NCI-H774 (cell line): ENCODE data around the gene EEA1.
"Not testable (repeated sequence)": the region's sequence is repeated elsewhere in the genome, so short reads cannot be mapped to it uniquely, and the experiment has no call there.

ENCODE experiments used
- DNase-seq: peaks from one replicate; lab custom pipeline; 2025; lab: John Stamatoyannopoulos, UW

The EEA1 gene

GRCh38 chr12:92802906-92803305 lies 126.2 kb downstream of the EEA1 start:
- no peak for DNase-seq

GRCh38 chr12:92796650-92797049 lies 132.4 kb downstream of the EEA1 start:
- DNase-seq: no peak

DNA sequence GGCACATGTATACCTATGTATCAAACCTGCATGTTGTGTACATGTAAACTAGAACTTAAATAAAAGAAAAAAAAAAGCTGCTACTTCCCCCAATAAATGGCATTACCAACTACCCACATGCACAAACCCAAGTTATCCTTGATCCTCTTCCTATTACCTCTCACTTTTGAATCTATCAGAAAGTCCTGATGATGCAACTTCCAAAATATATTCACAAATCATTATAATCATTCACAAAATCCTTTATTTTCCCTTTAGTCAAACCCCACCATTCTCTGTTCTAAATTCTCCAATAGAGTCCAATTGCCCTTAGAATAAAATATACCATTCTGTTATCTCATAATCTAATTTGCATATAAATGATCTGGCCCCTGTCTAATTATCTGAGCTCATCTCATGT lies 134.3 kb downstream of the EEA1 start:
- no peak for DNase-seq

GRCh38 chr12:92794356-92794755 lies 134.7 kb downstream of the EEA1 start:
- DNase-seq: not testable (repeated sequence)

GRCh38 chr12:92786045-92786444 lies 143.1 kb downstream of the EEA1 start:
- DNase-seq: no peak

- no peak for DNase-seq
Observed at GRCh38 chr12:92785563-92785950, 143.5 kb downstream of the EEA1 start.

GRCh38 chr12:92784797-92785562 lies 144.1 kb downstream of the EEA1 start:
- DNase-seq: peak; percentile 74

GRCh38 chr12:92784356-92784755 lies 144.7 kb downstream of the EEA1 start:
- no peak for DNase-seq

DNA sequence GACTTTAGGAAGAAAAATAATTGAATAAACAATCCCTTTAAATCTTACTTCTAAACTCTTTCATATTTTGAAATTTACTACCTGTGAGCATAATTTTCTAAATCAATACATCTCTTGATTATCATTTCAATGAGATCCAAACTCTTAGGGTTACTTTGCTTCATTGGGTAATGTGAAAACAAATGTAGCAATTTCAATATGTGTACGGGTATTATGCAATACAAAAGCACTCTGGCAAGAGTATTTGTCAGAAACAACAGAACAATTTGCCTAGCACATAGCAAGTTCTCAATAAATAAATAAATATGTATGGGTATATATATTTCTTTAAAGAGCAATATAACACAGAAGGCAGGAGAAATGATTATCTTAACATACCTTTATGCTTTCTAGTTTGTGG lies 149.2 kb downstream of the EEA1 start:
- DNase-seq: no peak

GRCh38 chr12:92778525-92778924 lies 150.6 kb downstream of the EEA1 start:
- no peak for DNase-seq

- DNase-seq: no peak
Observed at GRCh38 chr12:92775416-92775815, 153.7 kb downstream of the EEA1 start.

GRCh38 chr12:92771001-92771400 lies 158.1 kb downstream of the EEA1 start:
- DNase-seq: no peak

GRCh38 chr12:92769124-92769901 lies 159.8 kb downstream of the EEA1 start:
- no peak for DNase-seq

DNA sequence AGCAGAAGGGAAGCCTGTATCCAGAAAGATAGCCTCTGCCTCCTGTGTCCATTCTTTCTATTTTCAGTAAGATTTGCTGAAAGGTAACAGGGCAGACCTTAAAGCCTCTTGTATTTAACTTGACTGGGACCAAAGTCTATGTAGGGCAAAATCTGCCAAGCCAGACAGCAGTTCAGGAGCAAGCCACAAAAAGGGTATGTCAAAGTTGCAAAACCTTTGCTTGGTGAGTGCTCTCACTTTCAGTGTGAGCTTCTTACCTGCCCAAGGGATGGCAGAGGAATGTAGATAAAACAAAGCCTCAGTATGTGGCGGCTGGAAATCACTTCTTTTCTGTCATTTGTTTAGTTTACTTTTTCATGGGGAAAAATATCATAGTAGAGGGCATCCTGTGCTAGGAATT lies 163.2 kb downstream of the EEA1 start:
- no peak for DNase-seq

DNA sequence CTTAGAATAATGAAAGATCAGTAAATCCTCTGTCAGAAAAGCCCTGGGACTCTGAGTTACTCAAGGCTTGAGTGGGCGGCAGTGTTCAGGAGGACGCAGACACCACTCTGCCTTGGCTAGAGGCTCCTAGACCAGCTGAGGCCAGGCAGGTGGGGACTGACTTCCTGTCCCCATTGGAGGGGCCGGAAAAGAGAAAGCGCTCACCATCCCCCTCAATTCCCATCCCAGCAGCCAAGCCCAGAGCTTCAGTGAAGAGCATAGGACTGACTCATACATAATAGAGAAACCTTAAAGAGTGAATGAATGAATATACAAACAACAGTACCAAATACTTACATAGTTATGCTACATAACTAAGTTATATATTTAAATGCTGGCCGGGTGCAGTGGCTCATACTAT lies 164.3 kb downstream of the EEA1 start:
- DNase-seq: no peak

GRCh38 chr12:92762773-92763172 lies 166.3 kb downstream of the EEA1 start:
- DNase-seq: no peak

DNA sequence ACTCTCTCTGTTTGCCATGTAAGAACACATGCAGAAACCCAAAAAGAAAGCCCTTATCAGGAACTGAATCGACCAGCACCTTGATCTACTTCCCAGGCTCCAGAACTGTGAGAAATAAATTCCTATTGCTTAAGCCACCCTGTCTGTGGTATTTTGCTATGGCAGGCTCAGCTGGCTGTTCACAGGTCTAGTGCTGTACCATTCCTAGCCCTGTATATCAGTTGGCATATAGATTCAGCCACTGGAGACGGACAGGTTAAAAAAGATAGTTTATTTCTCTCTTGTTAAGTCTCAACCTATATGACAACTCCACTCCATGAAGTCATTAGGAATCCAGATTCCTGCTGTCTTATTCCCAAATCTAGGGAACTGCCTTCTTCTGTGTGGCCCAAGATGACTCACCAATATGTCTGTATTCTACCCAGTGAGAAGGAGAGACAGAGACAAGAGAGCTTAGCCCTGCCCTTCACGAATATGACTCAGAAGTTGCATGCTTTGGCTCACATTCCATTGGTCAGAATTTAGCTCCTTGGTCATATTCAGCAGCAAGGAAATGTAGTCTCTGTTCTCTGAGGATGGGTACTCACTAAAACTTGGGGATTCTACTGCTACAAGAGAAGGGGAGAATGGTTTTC lies 169.3 kb downstream of the EEA1 start:
- no peak for DNase-seq

- peak; percentile 4 for DNase-seq
Observed at GRCh38 chr12:92757597-92758121, 171.4 kb downstream of the EEA1 start.

GRCh38 chr12:92756898-92757596 lies 172.0 kb downstream of the EEA1 start:
- DNase-seq: no peak

- no peak for DNase-seq
Observed at GRCh38 chr12:92753976-92754885, 174.9 kb downstream of the EEA1 start.

DNA sequence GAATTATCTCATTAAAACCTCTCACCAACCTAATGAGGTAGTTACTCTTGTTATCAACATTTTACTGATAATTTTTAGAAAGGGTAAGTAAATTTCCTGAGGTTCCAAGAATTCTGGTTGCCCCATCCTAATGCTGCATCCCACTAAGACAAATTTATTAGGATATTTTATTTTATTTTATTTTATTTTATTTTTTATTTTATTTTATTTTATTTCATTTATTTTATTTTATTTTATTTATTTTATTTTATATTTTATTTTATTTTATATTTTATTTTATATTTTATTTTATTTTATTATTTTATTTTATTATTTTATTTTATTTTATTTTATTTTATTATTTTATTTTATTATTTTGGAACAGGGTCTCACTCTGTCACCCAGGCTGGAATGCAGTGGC lies 179.4 kb downstream of the EEA1 start:
- DNase-seq: not testable (repeated sequence)
